A549 (cell line): Measurements from ENCODE around the gene SLCO4A1. TPM values are rescaled to one million over a fixed set of nuclear protein-coding genes. Genes with fewer than 3 reads are reported as not detected.
"Not testable (repeated sequence)": the region's sequence is repeated elsewhere in the genome, so short reads cannot be mapped to it uniquely, and the experiment has no call there.

ENCODE experiments used
- ATAC-seq, 2 experiments: fragments of 200-7000 bp in 1 of 2; fragments of >200 bp in 1 of 2; cut with Nextera tagmentation in 1 of 2; cut with Tn5 transposase in 1 of 2; 3 replicates each; pipeline versions ENCODE4 v1.8.0 to v1.9.1; 2018 to 2020; ENCODE audit warnings: mild to moderate bottlenecking in 1 of 2, moderate library complexity in 1 of 2
- CTCF ChIA-PET: fragments of 300-600 bp; sonication (Branson Sonifier 250); formaldehyde crosslinking; extraction: SDS; loops from one replicate; lab custom pipeline; 2021; ENCODE audit warnings: antibody characterized with exemption, inconsistent platforms; lab: Yijun Ruan, JAX
- POLR2A ChIA-PET: fragments of 350-600 bp; formaldehyde crosslinking; extraction: SDS; loops from one replicate; lab custom pipeline; 2021; ENCODE audit warnings: antibody characterized with exemption, inconsistent platforms; lab: Yijun Ruan, JAX
- DNase-seq, 2 experiments: peaks; one replicate each; pipeline versions ENCODE4 v3.0.0 to v3.0.0-alpha.2; 2011 to 2016; ENCODE audit warnings: low read depth in 1 of 2, low spot score in 1 of 2
- FAIRE-seq: peaks from 2 replicates; lab custom pipeline; 2011; peaks lifted over from hg19 to GRCh38; lab: Jason Lieb, UNC
- H3K27ac ChIP-seq, 2 experiments: fragments of >200 bp; sonication (Bioruptor Twin); formaldehyde crosslinking; 3 replicates each; pipeline ENCODE4 v1.5.1; 2016 to 2017
- H3K4me1 ChIP-seq: fragments of >200 bp; sonication (Bioruptor Twin); formaldehyde crosslinking; 3 replicates; pipeline ENCODE4 v1.6.1; 2016
- H3K4me2 ChIP-seq: fragments of >200 bp; sonication (Bioruptor Twin); formaldehyde crosslinking; 3 replicates; pipeline ENCODE4 v1.6.1; 2016
- H3K4me3 ChIP-seq: fragments of >200 bp; sonication (Bioruptor Twin); formaldehyde crosslinking; 3 replicates; pipeline ENCODE4 v1.5.1; 2016
- H3K9me3 ChIP-seq: fragments of >200 bp; sonication (Bioruptor Twin); formaldehyde crosslinking; 3 replicates; pipeline ENCODE4 v1.6.1; 2016
- BHLHE40 ChIP-seq: IDR thresholded peaks from 2 replicates; pipeline ENCODE4 v1.6.1; 2012; ENCODE audit warnings: low read depth, low read length, inconsistent platforms
- CBX2 ChIP-seq: fragments of 200-600 bp; sonication (generic); IDR thresholded peaks from 2 replicates; pipeline ENCODE4 v1.6.1; 2016; ENCODE audit warnings: low read depth, mild to moderate bottlenecking, borderline replicate concordance
- CEBPB ChIP-seq, 2 experiments: fragments of >200 bp in 1 of 2; sonication (Bioruptor Twin) in 1 of 2; formaldehyde crosslinking in 1 of 2; IDR thresholded peaks; 2 replicates each; pipeline ENCODE4 v1.6.1; 2012 to 2016
- EHF ChIP-seq: fragments of 250-450 bp; sonication (Bioruptor Pico); IDR thresholded peaks from 2 replicates; pipeline ENCODE4 v1.5.0; 2020; ENCODE audit warnings: mild to moderate bottlenecking
- GATA3 ChIP-seq: IDR thresholded peaks from 2 replicates; pipeline ENCODE4 v1.6.1; 2012; ENCODE audit warnings: borderline replicate concordance
- HDAC2 ChIP-seq: fragments of 200-600 bp; sonication (generic); IDR thresholded peaks from 2 replicates; pipeline ENCODE4 v1.6.1; 2016
- HMGXB4 ChIP-seq: fragments of 250-450 bp; sonication (Bioruptor Pico); IDR thresholded peaks from 2 replicates; pipeline ENCODE4 v1.5.0; 2021; ENCODE audit warnings: mild to moderate bottlenecking, moderate library complexity, borderline replicate concordance
- JUNB ChIP-seq: fragments of >200 bp; sonication (Bioruptor Twin); formaldehyde crosslinking; IDR thresholded peaks from 2 replicates; pipeline ENCODE4 v1.6.1; 2016
- KDM5A ChIP-seq: fragments of 200-600 bp; sonication (generic); IDR thresholded peaks from 2 replicates; pipeline ENCODE4 v1.6.1; 2016; ENCODE audit warnings: antibody characterized with exemption, mild to moderate bottlenecking
- MAZ ChIP-seq: fragments of 150-350 bp; IDR thresholded peaks from 2 replicates; pipeline ENCODE4 v1.6.1; 2014; ENCODE audit warnings: antibody characterized with exemption, low read depth, low read length, borderline replicate concordance
- MYC ChIP-seq: IDR thresholded peaks from 2 replicates; pipeline ENCODE4 v1.6.1; 2012; ENCODE audit warnings: mild to moderate bottlenecking, inconsistent platforms, low read length, improper control_type of control experiment, borderline replicate concordance
- PHF8 ChIP-seq: fragments of 200-600 bp; sonication (generic); IDR thresholded peaks from 2 replicates; pipeline ENCODE4 v1.6.1; 2016; ENCODE audit warnings: low read depth, mild to moderate bottlenecking, antibody characterized with exemption, moderate library complexity, borderline replicate concordance
- TFCP2L1 ChIP-seq: fragments of 250-450 bp; sonication (Bioruptor Pico); IDR thresholded peaks from 2 replicates; pipeline ENCODE4 v1.5.0; 2021; ENCODE audit warnings: mild to moderate bottlenecking
- WGBS: methylation state at CpG from one replicate; pipeline ENCODE4 v1.1.6; 2017; ENCODE audit errors: missing lambda C conversion rate; 5-methylcytosine and 5-hydroxymethylcytosine counted together
- polyA plus RNA-seq, 4 experiments: library from polyadenylated mRNA; depleted of rRNA in 3 of 4; stranded (reverse); fragments of >200 nt; fragmentation: RNase III in 1 of 4; extraction: RNeasy Plus Mini Kit Qiagen cat#74134 plus additional on column Dnase treatment in 1 of 4; gene quantifications; 2 replicates in 3 of 4; 3 replicates in 1 of 4; pipeline ENCODE4 v1.2.3, GENCODE V29; 2011 to 2017
- TF ChIP-seq, protein P1 (sequence below): fragments of >200 bp; sonication (Bioruptor Twin); formaldehyde crosslinking; IDR thresholded peaks from 2 replicates; pipeline ENCODE4 v1.6.1; 2016
- TF ChIP-seq, protein P2 (sequence below): IDR thresholded peaks from 2 replicates; pipeline ENCODE4 v1.6.1; 2012; ENCODE audit warnings: low read depth, borderline replicate concordance
- TF ChIP-seq, protein P3 (sequence below): fragments of 450-650 bp; IDR thresholded peaks from 2 replicates; pipeline ENCODE4 v1.6.1; 2014; ENCODE audit warnings: antibody characterized with exemption

The SLCO4A1 gene
- polyA plus RNA-seq, 2 of the 4 experiments (the other 2 are of a cell fraction) = 1.3 to 11.2 TPM

DNA sequence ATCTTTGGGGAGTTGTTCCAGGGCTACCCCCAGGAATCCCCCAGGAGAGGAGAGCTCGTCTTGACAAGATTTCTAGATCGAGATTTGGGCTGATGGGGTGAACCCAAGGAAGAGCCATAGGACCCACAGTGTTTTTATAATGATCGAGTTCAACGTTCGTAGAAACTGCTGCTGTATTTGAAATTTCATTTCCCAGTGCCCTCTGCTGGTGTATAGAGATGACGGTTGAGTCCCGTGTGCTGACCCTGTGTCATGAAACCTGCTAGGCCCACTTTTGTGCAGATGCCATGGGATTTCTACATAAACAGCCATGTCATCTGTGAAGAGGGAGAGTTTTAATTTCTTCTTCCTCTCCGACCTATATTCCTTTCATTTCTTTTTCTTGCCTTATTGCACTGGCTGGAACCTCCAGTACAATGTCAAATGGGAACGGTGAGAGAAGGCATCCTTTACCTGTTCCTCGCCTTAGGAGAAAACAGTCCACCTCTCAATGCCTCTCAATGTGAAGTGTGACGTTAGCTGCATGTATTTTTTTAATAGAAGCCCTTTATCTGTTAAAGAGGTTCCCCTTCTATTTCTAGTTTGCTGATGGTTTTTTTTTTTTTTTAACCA lies 37.8 kb downstream of the SLCO4A1 start:
- ChIA-PET CTCF (interaction anchor here (0.6 to 3.0 kb wide), 4 partner anchors 12 to 269 kb away, joined by 4 to 23 read pairs (median 4); no protein-coding TSS in a partner anchor), POLR2A (no interaction called here)
- TF ChIP-seq TFCP2L1 (CRISPR knock-in tag) = no peak
- no peak for TF ChIP-seq EHF (CRISPR knock-in tag)
- DNase-seq (no peak), ATAC-seq (no peak), FAIRE-seq (no peak)
- WGBS = 67% methylated on average over 11 of the region's 11 CpGs
- H3K4me3 ChIP-seq = no peak overlapping the region
- no peak overlapping the region for H3K4me2 ChIP-seq
- no peaks in the 10 kb centered on the region for H3K4me1 ChIP-seq
- H3K27ac ChIP-seq = no peak overlapping the region
- H3K9me3 ChIP-seq = peaks cover 11% of the 10 kb centered on the region

GRCh38 chr20:62682912-62683517 lies 40.7 kb downstream of the SLCO4A1 start:
- no peaks in the 10 kb centered on the region for H3K4me1 ChIP-seq
- TF ChIP-seq MYC (no peak), GATA3 (no peak), PHF8 (no peak), KDM5A (no peak), CEBPB (IDR thresholded peaks at IDR 0.05) (no peak), MAZ (no peak), HDAC2 (no peak), HMGXB4 (CRISPR knock-in tag) (no peak), JUNB (no peak), CBX2 (no peak), BHLHE40 (no peak)
- TF ChIP-seq, protein P1, sequence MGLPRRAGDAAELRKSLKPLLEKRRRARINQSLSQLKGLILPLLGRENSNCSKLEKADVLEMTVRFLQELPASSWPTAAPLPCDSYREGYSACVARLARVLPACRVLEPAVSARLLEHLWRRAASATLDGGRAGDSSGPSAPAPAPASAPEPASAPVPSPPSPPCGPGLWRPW = no peak
- TF ChIP-seq, protein P2, sequence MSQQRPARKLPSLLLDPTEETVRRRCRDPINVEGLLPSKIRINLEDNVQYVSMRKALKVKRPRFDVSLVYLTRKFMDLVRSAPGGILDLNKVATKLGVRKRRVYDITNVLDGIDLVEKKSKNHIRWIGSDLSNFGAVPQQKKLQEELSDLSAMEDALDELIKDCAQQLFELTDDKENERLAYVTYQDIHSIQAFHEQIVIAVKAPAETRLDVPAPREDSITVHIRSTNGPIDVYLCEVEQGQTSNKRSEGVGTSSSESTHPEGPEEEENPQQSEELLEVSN = no peak
- TF ChIP-seq, all 56 proteins: peak for 0
- DNase-seq (no peak), ATAC-seq (no peak), FAIRE-seq (no peak)
- 60% methylated on average over 26 of the region's 30 CpGs for WGBS
- ChIA-PET CTCF (interaction anchor here (0.7 to 1.5 kb wide), 4 partner anchors 15 to 108 kb away, joined by 3 to 8 read pairs (median 4); no protein-coding TSS in a partner anchor), POLR2A (no interaction called here)
- H3K9me3 ChIP-seq = peaks cover 11% of the 10 kb centered on the region
- H3K4me3 ChIP-seq = no peak overlapping the region
- no peak overlapping the region for H3K4me2 ChIP-seq
- no peak overlapping the region for H3K27ac ChIP-seq

- 75% methylated on average over 43 of the region's 52 CpGs for WGBS
- FAIRE-seq, H3K4me1 ChIP-seq, H3K4me2 ChIP-seq, DNase-seq, POLR2A ChIA-PET, H3K4me3 ChIP-seq, H3K27ac ChIP-seq, ATAC-seq: not testable (repeated sequence)
- CTCF ChIA-PET = interaction anchor here (0.6 to 1.7 kb wide), 7 partner anchors 9 to 108 kb away, joined by 3 to 8 read pairs (median 3); no protein-coding TSS in a partner anchor
- peaks cover 11% of the 10 kb centered on the region for H3K9me3 ChIP-seq
- TF ChIP-seq, protein P3, sequence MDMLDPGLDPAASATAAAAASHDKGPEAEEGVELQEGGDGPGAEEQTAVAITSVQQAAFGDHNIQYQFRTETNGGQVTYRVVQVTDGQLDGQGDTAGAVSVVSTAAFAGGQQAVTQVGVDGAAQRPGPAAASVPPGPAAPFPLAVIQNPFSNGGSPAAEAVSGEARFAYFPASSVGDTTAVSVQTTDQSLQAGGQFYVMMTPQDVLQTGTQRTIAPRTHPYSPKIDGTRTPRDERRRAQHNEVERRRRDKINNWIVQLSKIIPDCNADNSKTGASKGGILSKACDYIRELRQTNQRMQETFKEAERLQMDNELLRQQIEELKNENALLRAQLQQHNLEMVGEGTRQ = peak; percentile 47; the same call in 1 of the 2 replicates
Observed at GRCh38 chr20:62683660-62684322, 41.5 kb downstream of the SLCO4A1 start.
